CD4-positive, alpha-beta T cell (primary cell): ENCODE data around the gene IL1R1. TPM values are rescaled to one million over a fixed set of nuclear protein-coding genes. Genes with fewer than 3 reads are reported as not detected.

ENCODE experiments used
- ATAC-seq: fragments of 200-7000 bp; cut with Tn5 transposase; one replicate; pipeline ENCODE4 v1.10.0; 2022; ENCODE audit warnings: mild to moderate bottlenecking; ENCODE audit not compliant: poor library complexity
- CTCF ChIA-PET: fragments of 350-600 bp; sonication (Branson Sonifier 250); formaldehyde crosslinking; loops from one replicate; lab custom pipeline; 2021; ENCODE audit warnings: antibody characterized with exemption, inconsistent platforms; lab: Charles Lee
- POLR2A ChIA-PET: fragments of 350-600 bp; sonication (Branson Sonifier 250); formaldehyde crosslinking; loops from one replicate; lab custom pipeline; 2021; ENCODE audit warnings: antibody characterized with exemption, inconsistent platforms; lab: Charles Lee
- DNase-seq, 14 experiments: peaks; one replicate each; pipeline ENCODE4 v3.0.0-alpha.2; 2013 to 2020; ENCODE audit warnings: mixed read lengths in 2 of 14
- H3K27ac ChIP-seq, 2 donors: one replicate each; pipeline versions ENCODE4 v1.5.1 to v1.7.0; 2013; ENCODE audit warnings: low read length in 2 of 2, low read depth in 1 of 2, mild to moderate bottlenecking in 1 of 2
- H3K27me3 ChIP-seq, 2 experiments: 1 replicate in 1 of 2; 2 replicates in 1 of 2; pipeline versions ENCODE4 v1.6.1 to v1.7.0; 2013; ENCODE audit warnings: low read length in 2 of 2, control low read depth in 1 of 2, mild to moderate bottlenecking in 1 of 2, moderate library complexity in 1 of 2; ENCODE audit not compliant: insufficient read depth in 2 of 2, control insufficient read depth in 1 of 2
- H3K36me3 ChIP-seq: one replicate; pipeline ENCODE4 v1.6.1; 2013; ENCODE audit warnings: low read length, control low read depth; ENCODE audit not compliant: insufficient read depth
- H3K4me1 ChIP-seq: one replicate; pipeline ENCODE4 v1.6.1; 2013; ENCODE audit warnings: low read length, control low read depth; ENCODE audit not compliant: insufficient read depth
- H3K4me3 ChIP-seq: one replicate; pipeline ENCODE4 v1.5.1; 2013; ENCODE audit warnings: mild to moderate bottlenecking, low read length, moderate library complexity
- H3K9me3 ChIP-seq, 2 experiments: 1 replicate in 1 of 2; 2 replicates in 1 of 2; pipeline versions ENCODE4 v1.6.1 to v1.7.0; 2013; ENCODE audit warnings: low read length in 2 of 2, mild to moderate bottlenecking in 2 of 2, control low read depth in 1 of 2, moderate library complexity in 1 of 2; ENCODE audit not compliant: control insufficient read depth in 1 of 2, insufficient read depth in 1 of 2
- H3K27ac Mint-ChIP-seq: one replicate; pipeline ENCODE4 v1.8.0; 2020; ENCODE audit warnings: mixed read lengths
- H3K27me3 Mint-ChIP-seq: one replicate; pipeline ENCODE4 v1.8.0; 2021; ENCODE audit warnings: mixed read lengths
- H3K36me3 Mint-ChIP-seq: one replicate; pipeline ENCODE4 v1.8.0; 2021; ENCODE audit warnings: low read depth, mixed read lengths
- H3K4me1 Mint-ChIP-seq: one replicate; pipeline ENCODE4 v1.8.0; 2021; ENCODE audit warnings: low read depth, mixed read lengths
- H3K4me3 Mint-ChIP-seq: one replicate; pipeline ENCODE4 v1.8.0; 2020; ENCODE audit warnings: mild to moderate bottlenecking, mixed read lengths
- H3K9me3 Mint-ChIP-seq: one replicate; pipeline ENCODE4 v1.8.0; 2020; ENCODE audit warnings: mixed read lengths
- intact Hi-C, 2 experiments: fragments of 100-400 bp; cut with DNase I in 1 of 2; cut with micrococcal nuclease in 1 of 2; formaldehyde crosslinking; loops; one replicate each; pipeline versions ENCODE4 v1.15.1 to v1.9.0; 2023 to 2025; cut with DNase I, micrococcal nuclease
- total RNA-seq, 174 experiments: library from RNA in 2 of 174; stranded (reverse) in 2 of 174; gene quantifications; one replicate each; pipeline ENCODE4 v1.2.3 and lab custom pipeline; 2021 to 2026
- TF ChIP-seq, protein P1 (sequence below): fragments of 200-600 bp; IDR thresholded peaks from one replicate; pipeline ENCODE4 v1.8.0; 2022; ENCODE audit warnings: antibody characterized with exemption, mild to moderate bottlenecking

The IL1R1 gene
- total RNA-seq, 2 experiments from 2014 or later: 0.22 to 0.49 TPM

DNA sequence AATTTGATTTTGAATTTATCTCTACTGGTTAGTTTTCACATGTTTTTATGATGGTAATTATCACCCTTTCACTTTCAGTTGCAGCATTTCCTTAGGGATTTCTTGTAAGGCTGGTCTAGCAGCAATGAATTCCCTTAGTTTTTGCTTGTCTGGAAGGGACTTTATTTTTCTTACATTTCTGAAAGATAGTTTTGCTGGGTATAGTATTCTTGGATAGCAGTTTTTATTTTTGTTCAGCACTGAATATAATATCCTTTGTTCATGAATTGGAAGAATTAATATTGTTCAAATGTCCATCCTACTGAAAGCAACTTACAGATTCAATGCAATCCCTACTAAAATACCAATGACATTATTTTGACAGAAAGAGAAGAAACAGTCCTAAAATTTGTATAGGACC, 74.5 kb downstream of the IL1R1 start:
- Histone ChIP-seq H3K36me3 (no peaks in the 10 kb centered on the region), H3K9me3 (peaks cover 3 to 17% of the 10 kb centered on the region in 2 experiments), H3K4me3 (no peak overlapping the region), H3K4me1 (peaks cover 10% of the 10 kb centered on the region), H3K27ac (no peak overlapping the region), H3K27me3 (no peaks in the 10 kb centered on the region)
- Mint-ChIP-seq H3K27ac (no peak overlapping the region), H3K27me3 (no peaks in the 10 kb centered on the region), H3K4me3 (no peak overlapping the region), H3K4me1 (peaks cover 22% of the 10 kb centered on the region), H3K36me3 (peaks cover 36% of the 10 kb centered on the region), H3K9me3 (peaks cover 24% of the 10 kb centered on the region)
- intact Hi-C loops: no loop called here
- DNase-seq: no peak
- ATAC-seq: no peak
- TF ChIP-seq, protein P1, sequence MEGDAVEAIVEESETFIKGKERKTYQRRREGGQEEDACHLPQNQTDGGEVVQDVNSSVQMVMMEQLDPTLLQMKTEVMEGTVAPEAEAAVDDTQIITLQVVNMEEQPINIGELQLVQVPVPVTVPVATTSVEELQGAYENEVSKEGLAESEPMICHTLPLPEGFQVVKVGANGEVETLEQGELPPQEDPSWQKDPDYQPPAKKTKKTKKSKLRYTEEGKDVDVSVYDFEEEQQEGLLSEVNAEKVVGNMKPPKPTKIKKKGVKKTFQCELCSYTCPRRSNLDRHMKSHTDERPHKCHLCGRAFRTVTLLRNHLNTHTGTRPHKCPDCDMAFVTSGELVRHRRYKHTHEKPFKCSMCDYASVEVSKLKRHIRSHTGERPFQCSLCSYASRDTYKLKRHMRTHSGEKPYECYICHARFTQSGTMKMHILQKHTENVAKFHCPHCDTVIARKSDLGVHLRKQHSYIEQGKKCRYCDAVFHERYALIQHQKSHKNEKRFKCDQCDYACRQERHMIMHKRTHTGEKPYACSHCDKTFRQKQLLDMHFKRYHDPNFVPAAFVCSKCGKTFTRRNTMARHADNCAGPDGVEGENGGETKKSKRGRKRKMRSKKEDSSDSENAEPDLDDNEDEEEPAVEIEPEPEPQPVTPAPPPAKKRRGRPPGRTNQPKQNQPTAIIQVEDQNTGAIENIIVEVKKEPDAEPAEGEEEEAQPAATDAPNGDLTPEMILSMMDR: no peak
- ChIA-PET CTCF (no interaction called here), POLR2A (no interaction called here)

DNA sequence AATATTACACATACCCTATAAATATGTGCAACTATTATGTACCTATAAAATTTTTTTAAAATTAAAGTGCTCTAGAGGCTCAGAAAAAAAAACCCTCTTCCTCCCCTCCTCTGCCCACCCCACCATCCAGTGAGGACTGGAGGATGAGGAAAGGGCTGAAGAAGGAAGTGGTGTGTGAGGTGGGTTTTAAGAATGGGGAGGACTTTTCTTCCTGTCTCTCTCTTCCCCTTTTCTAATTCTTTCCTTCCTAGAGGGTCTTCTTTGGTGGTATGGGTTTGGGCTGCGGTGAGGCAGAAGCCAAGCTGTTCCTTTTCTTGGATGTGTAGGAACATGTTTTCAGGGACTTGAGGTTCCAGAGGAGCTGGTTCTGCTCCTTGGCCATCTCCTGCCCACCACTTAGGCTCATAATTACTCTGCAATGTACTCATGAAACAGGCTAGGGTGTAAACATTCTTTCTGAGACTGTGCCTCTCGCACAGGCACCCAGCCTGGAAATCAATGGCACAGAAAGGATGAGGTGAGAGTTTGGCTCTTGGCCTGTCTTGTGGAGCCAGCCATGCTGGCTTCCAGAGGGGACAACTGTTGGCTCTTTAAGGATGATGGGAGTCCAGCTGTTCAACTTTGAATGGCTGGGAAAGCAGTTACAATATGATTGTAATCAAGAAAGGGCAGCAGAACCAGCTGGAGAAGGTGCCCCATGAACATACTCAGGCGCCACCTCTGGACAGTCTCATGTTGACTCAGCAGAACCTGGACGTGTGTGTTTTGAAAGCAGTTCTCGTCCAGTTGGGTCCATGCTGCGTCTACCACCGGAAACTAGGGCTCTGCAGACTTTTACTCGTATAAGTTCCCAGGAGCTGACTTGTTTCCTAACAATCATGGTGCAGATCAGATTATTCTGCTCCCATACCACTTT, 82.5 kb downstream of the IL1R1 start:
- ATAC-seq (no peak), DNase-seq (no peak)
- TF ChIP-seq, protein P1: no peak
- Histone ChIP-seq H3K27me3 (no peaks in the 10 kb centered on the region), H3K4me1 (peaks cover 19% of the 10 kb centered on the region), H3K36me3 (no peaks in the 10 kb centered on the region), H3K4me3 (no peak overlapping the region), H3K27ac (no peak overlapping the region), H3K9me3 (no peaks in the 10 kb centered on the region)
- Mint-ChIP-seq H3K27ac (no peak overlapping the region), H3K9me3 (no peaks in the 10 kb centered on the region), H3K27me3 (no peaks in the 10 kb centered on the region), H3K4me3 (no peak overlapping the region), H3K36me3 (no peaks in the 10 kb centered on the region), H3K4me1 (peaks cover 15% of the 10 kb centered on the region)
- CTCF ChIA-PET: interaction anchor here (1.8 kb wide), 1 partner anchor 16 kb away, joined by 8 read pairs; no protein-coding TSS in a partner anchor
- intact Hi-C loops: no loop called here
- POLR2A ChIA-PET: no interaction called here

DNA sequence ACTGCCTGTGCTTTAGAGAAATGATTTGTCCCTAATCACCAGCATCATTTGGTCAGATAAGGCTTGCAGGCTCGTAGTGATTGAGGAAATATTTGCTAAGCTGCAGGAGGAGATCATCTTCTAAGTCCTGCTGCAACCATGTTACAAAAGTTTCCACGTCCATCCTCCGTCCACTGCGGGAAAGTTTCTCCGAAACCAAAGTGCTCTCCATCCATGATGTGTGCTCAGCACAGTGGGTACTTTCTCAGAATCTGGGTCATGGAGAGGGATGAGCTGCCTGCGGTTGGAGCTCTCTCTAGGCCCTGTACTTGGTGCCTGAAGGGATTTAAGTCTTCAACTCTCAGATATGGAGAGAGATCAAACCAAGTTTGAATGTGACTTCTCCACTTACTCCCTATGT, 83.6 kb downstream of the IL1R1 start:
- ChIA-PET CTCF (interaction anchor here (1.8 kb wide), 1 partner anchor 15 kb away, joined by 8 read pairs; no protein-coding TSS in a partner anchor), POLR2A (no interaction called here)
- no peak for ATAC-seq
- no peaks in the 10 kb centered on the region for H3K9me3 Mint-ChIP-seq
- no peaks in the 10 kb centered on the region for H3K9me3 ChIP-seq
- H3K36me3 ChIP-seq: no peaks in the 10 kb centered on the region
- no peak for DNase-seq
- peak overlapping the region; percentile 43 for H3K27ac Mint-ChIP-seq
- intact Hi-C loops: no loop called here
- H3K4me1 ChIP-seq: peaks cover 19% of the 10 kb centered on the region
- TF ChIP-seq, protein P1: no peak
- H3K4me3 Mint-ChIP-seq: no peak overlapping the region
- H3K36me3 Mint-ChIP-seq: no peaks in the 10 kb centered on the region
- H3K27ac ChIP-seq: no peak overlapping the region
- no peaks in the 10 kb centered on the region for H3K27me3 ChIP-seq
- peaks cover 15% of the 10 kb centered on the region for H3K4me1 Mint-ChIP-seq
- H3K27me3 Mint-ChIP-seq: no peaks in the 10 kb centered on the region
- no peak overlapping the region for H3K4me3 ChIP-seq
